HCT116 (cell line): ENCODE measurements around the gene APOBEC3G. TPM values are rescaled to one million over a fixed set of nuclear protein-coding genes. Genes with fewer than 3 reads are reported as not detected.

Source experiments
- ATAC-seq: fragments of 200-7000 bp; cut with Tn5 transposase; 2 replicates; pipeline ENCODE4 v1.9.1; 2020; ENCODE audit warnings: mild to moderate bottlenecking, moderate library complexity
- BruUV-seq: library from RNA; stranded (reverse); fragments of 400-500 nt; replicated peaks from 2 replicates; lab custom pipeline; 2021; lab: Mats Ljungman, UMichigan
- CTCF ChIA-PET: fragments of 300-600 bp; sonication (Branson Sonifier 250); formaldehyde crosslinking; loops from one replicate; lab custom pipeline; 2021; ENCODE audit warnings: antibody characterized with exemption; lab: Charles Lee
- POLR2A ChIA-PET: fragments of 300-600, 350-600 bp; sonication (Branson Sonifier 250); formaldehyde crosslinking; loops from one replicate; lab custom pipeline; 2021; ENCODE audit warnings: antibody characterized with exemption; lab: Charles Lee
- RAD21 ChIA-PET, 2 experiments: fragments of 300-600 bp; sonication (Branson Sonifier 250); formaldehyde crosslinking; loops; one replicate each; lab custom pipeline; 2023; ENCODE audit warnings: low total read pairs in 2 of 2; ENCODE audit not compliant: uncharacterized antibody in 2 of 2, unreplicated experiment in 2 of 2, low non-redundant PET in 1 of 2; lab: Charles Lee
- DNase-seq: peaks from one replicate; pipeline ENCODE4 v3.0.0-alpha.2; 2010; ENCODE audit warnings: low read depth, low spot score
- H2AFZ ChIP-seq: fragments of 200-600 bp; shearing (Covaris generic), sonication (generic); 2 replicates; pipeline ENCODE4 v1.6.1; 2017; ENCODE audit warnings: low read depth, mixed run types, mixed read lengths, antibody characterized with exemption, low read length; ENCODE audit not compliant: poor library complexity, severe bottlenecking
- H3K27ac ChIP-seq: 2 replicates; pipeline ENCODE4 v1.5.1; 2012; ENCODE audit warnings: low read depth, low read length
- H3K27me3 ChIP-seq: fragments of 200-600 bp; sonication (generic); 2 replicates; pipeline ENCODE4 v1.6.1; 2016; ENCODE audit warnings: mixed run types, low read length, mixed read lengths; ENCODE audit not compliant: insufficient read depth
- H3K36me3 ChIP-seq, 2 experiments: fragments of 200-500 bp in 1 of 2; fragments of 200-600 bp in 1 of 2; sonication (Bioruptor generic) in 1 of 2; sonication (generic) in 1 of 2; 2 replicates each; pipeline versions ENCODE4 v1.5.1 to v1.6.1; 2014 to 2016; ENCODE audit warnings: low read length in 2 of 2, inconsistent platforms in 1 of 2, mixed read lengths in 1 of 2, mixed run types in 1 of 2; ENCODE audit not compliant: insufficient read depth in 2 of 2, control insufficient read depth in 1 of 2
- H3K4me1 ChIP-seq, 2 experiments: fragments of 200-600 bp in 1 of 2; sonication (generic) in 1 of 2; 2 replicates each; pipeline versions ENCODE4 v1.5.1 to v1.6.1; 2012 to 2017; ENCODE audit warnings: low read length in 2 of 2, inconsistent platforms in 1 of 2, mild to moderate bottlenecking in 1 of 2, mixed read lengths in 1 of 2, mixed run types in 1 of 2, moderate library complexity in 1 of 2; ENCODE audit not compliant: insufficient read depth in 2 of 2, control insufficient read depth in 1 of 2
- H3K4me2 ChIP-seq: fragments of 200-600 bp; sonication (generic); 2 replicates; pipeline ENCODE4 v1.6.1; 2017; ENCODE audit warnings: mixed run types, low read length, mixed read lengths
- H3K4me3 ChIP-seq, 2 experiments: fragments of 200-600 bp in 1 of 2; sonication (generic) in 1 of 2; replicated peaks in 1 of 2; 2 replicates each; pipeline ENCODE4 v1.5.1; 2011 to 2016; ENCODE audit warnings: low read length in 2 of 2, control low read depth in 1 of 2, low read depth in 1 of 2, mild to moderate bottlenecking in 1 of 2, mixed read lengths in 1 of 2, mixed run types in 1 of 2
- H3K79me2 ChIP-seq: fragments of 200-600 bp; sonication (generic); 2 replicates; pipeline ENCODE4 v1.6.1; 2017; ENCODE audit warnings: mild to moderate bottlenecking, mixed run types, low read length, moderate library complexity, mixed read lengths; ENCODE audit not compliant: insufficient read depth
- H3K9ac ChIP-seq: fragments of 200-600 bp; sonication (generic); 2 replicates; pipeline ENCODE4 v1.6.1; 2016; ENCODE audit warnings: low read length, mixed read lengths
- H3K9me2 ChIP-seq: fragments of 200-600 bp; sonication (generic), shearing (Covaris generic); 2 replicates; pipeline ENCODE4 v1.6.1; 2017; ENCODE audit warnings: mixed run types, mild to moderate bottlenecking, moderate library complexity; ENCODE audit not compliant: insufficient read depth
- H3K9me3 ChIP-seq, 2 experiments: fragments of 200-500 bp in 1 of 2; fragments of 200-600 bp in 1 of 2; sonication (Bioruptor generic) in 1 of 2; sonication (generic) in 1 of 2; 2 replicates each; pipeline ENCODE4 v1.6.1; 2014 to 2017; ENCODE audit warnings: low read length in 2 of 2, mixed read lengths in 2 of 2, inconsistent platforms in 1 of 2, low read depth in 1 of 2, mild to moderate bottlenecking in 1 of 2, mixed run types in 1 of 2, moderate library complexity in 1 of 2; ENCODE audit not compliant: control insufficient read depth in 1 of 2, insufficient read depth in 1 of 2
- H4K20me1 ChIP-seq: fragments of 200-600 bp; sonication (generic), shearing (Covaris generic); 2 replicates; pipeline ENCODE4 v1.6.1; 2017; ENCODE audit warnings: mixed run types, mild to moderate bottlenecking, moderate library complexity; ENCODE audit not compliant: insufficient read depth
- CEBPB ChIP-seq: IDR thresholded peaks from 2 replicates; pipeline ENCODE4 v1.6.1; 2012; ENCODE audit warnings: low read depth
- CTCF ChIP-seq, 3 experiments: fragments of 200-600 bp in 1 of 3; sonication (generic) in 1 of 3; IDR thresholded peaks in 2 of 3; conservative IDR thresholded peaks in 1 of 3; 2 replicates each; pipeline ENCODE4 v1.5.1; 2012 to 2017; ENCODE audit warnings: low read depth in 2 of 3, low read length in 2 of 3, antibody characterized with exemption in 1 of 3, borderline replicate concordance in 1 of 3, control low read depth in 1 of 3, mild to moderate bottlenecking in 1 of 3, mixed read lengths in 1 of 3, mixed run types in 1 of 3, moderate library complexity in 1 of 3; ENCODE audit not compliant: insufficient read depth in 1 of 3
- EGR1 ChIP-seq: IDR thresholded peaks from 2 replicates; pipeline ENCODE4 v1.6.1; 2012; ENCODE audit warnings: low read depth
- ELF1 ChIP-seq: IDR thresholded peaks from 2 replicates; pipeline ENCODE4 v1.6.1; 2012; ENCODE audit warnings: low read depth, borderline replicate concordance
- EZH2phosphoT487 ChIP-seq: fragments of 200-600 bp; IDR thresholded peaks from 2 replicates; pipeline ENCODE4 v1.6.1; 2018; ENCODE audit warnings: antibody characterized with exemption, borderline replicate concordance
- MAX ChIP-seq: IDR thresholded peaks from 2 replicates; pipeline ENCODE4 v1.6.1; 2012
- POLR2AphosphoS5 ChIP-seq: IDR thresholded peaks from 2 replicates; pipeline ENCODE4 v1.6.1; 2011; ENCODE audit warnings: mild to moderate bottlenecking, low read depth, low read length, moderate library complexity
- REST ChIP-seq: IDR thresholded peaks from 2 replicates; pipeline ENCODE4 v1.6.1; 2012; ENCODE audit warnings: low read depth
- SIN3A ChIP-seq: IDR thresholded peaks from 2 replicates; pipeline ENCODE4 v1.6.1; 2012; ENCODE audit warnings: low read depth
- SP1 ChIP-seq: IDR thresholded peaks from 2 replicates; pipeline ENCODE4 v1.6.1; 2012; ENCODE audit warnings: low read depth
- SRF ChIP-seq: IDR thresholded peaks from 2 replicates; pipeline ENCODE4 v1.6.1; 2012; ENCODE audit warnings: low read depth
- YY1 ChIP-seq: IDR thresholded peaks from 2 replicates; pipeline ENCODE4 v1.6.1; 2011; ENCODE audit warnings: low read length, low read depth, moderate library complexity, mild to moderate bottlenecking; ENCODE audit not compliant: insufficient replicate concordance; ENCODE audit errors: extremely low read depth
- ZBTB33 ChIP-seq: IDR thresholded peaks from 2 replicates; pipeline ENCODE4 v1.6.1; 2011; ENCODE audit warnings: mild to moderate bottlenecking, low read length, moderate library complexity; ENCODE audit not compliant: insufficient replicate concordance; ENCODE audit errors: extremely low read depth
- ZFX ChIP-seq: fragments of 450-650 bp; IDR thresholded peaks from 2 replicates; pipeline ENCODE4 v1.6.1; 2017
- intact Hi-C: fragments of 100-400 bp; cut with micrococcal nuclease; formaldehyde crosslinking; loops from 2 replicates; pipeline ENCODE4 v1.10.0; 2022
- total RNA-seq: library from RNA; stranded (reverse); gene quantifications from one replicate; pipeline ENCODE4 v1.2.1, GENCODE V29; 2021; ENCODE audit not compliant: unreplicated experiment

Gene APOBEC3G
- total RNA-seq, 1 experiment from 2014 or later = 0.71 TPM

GRCh38 chr22:39091126-39092081, 14.3 kb downstream of the APOBEC3G start:
- peaks cover 0 to 6% of the 10 kb centered on the region in 2 experiments; a peak in 2 of 4 replicates for H3K4me1 ChIP-seq
- H2AFZ ChIP-seq = no peak overlapping the region
- H3K4me3 ChIP-seq = no peak overlapping the region
- BruUV-seq = no TSS peak
- no peaks in the 10 kb centered on the region for H4K20me1 ChIP-seq
- H3K36me3 ChIP-seq = no peaks in the 10 kb centered on the region
- TF ChIP-seq POLR2AphosphoS5 (no peak), REST (no peak), EZH2phosphoT487 (no peak), SIN3A (no peak), MAX (no peak), CEBPB (no peak), EGR1 (no peak), SP1 (no peak), YY1 (no peak), ZFX (no peak), SRF (no peak), ZBTB33 (no peak), CTCF (IDR thresholded peaks at IDR 0.05 in 2 of 3, conservative IDR thresholded peaks at IDR 0.05 in 1 of 3; ENCODE audit: borderline replicate concordance in 1 of 3, insufficient read depth in 1 of 3, low read depth in 2 of 3, low read length in 2 of 3) (no peak), ELF1 (no peak)
- no peak overlapping the region for H3K4me2 ChIP-seq
- H3K79me2 ChIP-seq = no peaks in the 10 kb centered on the region
- RAD21 ChIA-PET = no interaction called here
- POLR2A ChIA-PET = no interaction called here
- H3K27ac ChIP-seq = no peak overlapping the region
- DNase-seq (no peak), ATAC-seq (no peak)
- intact Hi-C loops = no loop called here
- H3K9me3 ChIP-seq = no peaks in the 10 kb centered on the region
- no peak overlapping the region for H3K9ac ChIP-seq
- CTCF ChIA-PET = no interaction called here
- H3K27me3 ChIP-seq = no peaks in the 10 kb centered on the region
- no peaks in the 10 kb centered on the region for H3K9me2 ChIP-seq
